BE2C (cell line): ENCODE measurements around the gene DSCAM.

Experiments used
- DNase-seq: peaks from one replicate; pipeline ENCODE4 v3.0.0-alpha.2; 2020
- H3K27me3 ChIP-seq: fragments of 250-450 bp; sonication (Bioruptor Pico); 2 replicates; pipeline ENCODE4 v1.5.1; 2020; ENCODE audit warnings: mild to moderate bottlenecking
- H3K36me3 ChIP-seq: fragments of 250-450 bp; sonication (Bioruptor Pico); 2 replicates; pipeline ENCODE4 v1.5.1; 2020; ENCODE audit warnings: mild to moderate bottlenecking
- H3K4me1 ChIP-seq: fragments of 250-450 bp; sonication (Bioruptor Pico); 2 replicates; pipeline ENCODE4 v1.5.1; 2020
- H3K4me3 ChIP-seq: 2 replicates; pipeline ENCODE4 v1.5.1; 2011; ENCODE audit warnings: low read depth, low read length
- H3K9me3 ChIP-seq: fragments of 250-450 bp; sonication (Bioruptor Pico); 2 replicates; pipeline ENCODE4 v1.5.1; 2020
- TF ChIP-seq, protein P1 (sequence below): IDR thresholded peaks from 2 replicates; pipeline ENCODE4 v1.5.1; 2012; ENCODE audit warnings: mild to moderate bottlenecking, low read depth, low read length

DSCAM gene

DNA sequence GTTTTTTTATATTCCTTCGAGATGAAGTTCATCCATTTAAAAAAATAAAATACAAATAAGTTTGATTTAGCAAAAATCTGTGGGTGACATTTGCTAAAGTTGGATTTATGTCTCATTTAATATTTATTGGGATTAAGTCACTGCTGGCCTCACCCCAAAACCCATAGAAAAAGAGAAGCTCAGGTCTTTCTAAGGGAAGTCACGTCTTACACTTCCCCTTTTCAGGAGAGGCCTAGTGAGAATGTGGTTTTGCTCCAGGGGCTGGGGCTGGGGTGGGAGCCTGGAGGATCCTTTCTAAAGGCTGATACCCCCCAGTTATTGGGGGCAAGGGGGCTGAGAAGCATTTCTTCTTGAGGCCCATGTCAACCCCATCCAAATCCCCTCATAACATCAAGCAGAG, 300.3 kb downstream of the DSCAM start:
- Histone ChIP-seq H3K36me3 (no peaks in the 10 kb centered on the region), H3K9me3 (no peaks in the 10 kb centered on the region; the same call in none of the 2 replicates), H3K4me3 (no peak overlapping the region), H3K4me1 (no peaks in the 10 kb centered on the region), H3K27me3 (no peaks in the 10 kb centered on the region)
- TF ChIP-seq, protein P1, sequence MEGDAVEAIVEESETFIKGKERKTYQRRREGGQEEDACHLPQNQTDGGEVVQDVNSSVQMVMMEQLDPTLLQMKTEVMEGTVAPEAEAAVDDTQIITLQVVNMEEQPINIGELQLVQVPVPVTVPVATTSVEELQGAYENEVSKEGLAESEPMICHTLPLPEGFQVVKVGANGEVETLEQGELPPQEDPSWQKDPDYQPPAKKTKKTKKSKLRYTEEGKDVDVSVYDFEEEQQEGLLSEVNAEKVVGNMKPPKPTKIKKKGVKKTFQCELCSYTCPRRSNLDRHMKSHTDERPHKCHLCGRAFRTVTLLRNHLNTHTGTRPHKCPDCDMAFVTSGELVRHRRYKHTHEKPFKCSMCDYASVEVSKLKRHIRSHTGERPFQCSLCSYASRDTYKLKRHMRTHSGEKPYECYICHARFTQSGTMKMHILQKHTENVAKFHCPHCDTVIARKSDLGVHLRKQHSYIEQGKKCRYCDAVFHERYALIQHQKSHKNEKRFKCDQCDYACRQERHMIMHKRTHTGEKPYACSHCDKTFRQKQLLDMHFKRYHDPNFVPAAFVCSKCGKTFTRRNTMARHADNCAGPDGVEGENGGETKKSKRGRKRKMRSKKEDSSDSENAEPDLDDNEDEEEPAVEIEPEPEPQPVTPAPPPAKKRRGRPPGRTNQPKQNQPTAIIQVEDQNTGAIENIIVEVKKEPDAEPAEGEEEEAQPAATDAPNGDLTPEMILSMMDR: no peak
- DNase-seq: no peak

DNA sequence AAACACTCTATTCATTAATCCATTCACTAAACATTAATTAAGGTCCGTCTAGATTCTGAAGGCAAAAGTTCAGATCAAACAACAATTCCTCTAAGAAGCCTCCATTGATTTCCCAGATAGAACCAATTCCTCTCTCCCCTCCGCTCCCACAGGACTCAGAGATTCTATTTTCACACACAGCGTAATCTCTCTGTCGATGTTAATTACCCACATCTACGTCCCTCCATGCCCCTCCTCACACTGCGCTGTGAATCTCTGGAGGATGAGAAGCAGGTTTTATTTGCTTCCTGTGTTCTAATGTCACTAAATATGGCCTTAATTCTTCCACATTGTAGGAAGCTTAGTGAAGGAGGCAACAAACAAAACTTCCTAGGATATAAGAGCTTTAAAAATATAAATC, 306.7 kb downstream of the DSCAM start:
- TF ChIP-seq, protein P1: no peak
- H3K36me3 ChIP-seq: no peaks in the 10 kb centered on the region
- H3K9me3 ChIP-seq: no peaks in the 10 kb centered on the region; the same call in none of the 2 replicates
- no peaks in the 10 kb centered on the region for H3K4me1 ChIP-seq
- H3K27me3 ChIP-seq: no peaks in the 10 kb centered on the region
- DNase-seq: no peak
- no peak overlapping the region for H3K4me3 ChIP-seq

DNA sequence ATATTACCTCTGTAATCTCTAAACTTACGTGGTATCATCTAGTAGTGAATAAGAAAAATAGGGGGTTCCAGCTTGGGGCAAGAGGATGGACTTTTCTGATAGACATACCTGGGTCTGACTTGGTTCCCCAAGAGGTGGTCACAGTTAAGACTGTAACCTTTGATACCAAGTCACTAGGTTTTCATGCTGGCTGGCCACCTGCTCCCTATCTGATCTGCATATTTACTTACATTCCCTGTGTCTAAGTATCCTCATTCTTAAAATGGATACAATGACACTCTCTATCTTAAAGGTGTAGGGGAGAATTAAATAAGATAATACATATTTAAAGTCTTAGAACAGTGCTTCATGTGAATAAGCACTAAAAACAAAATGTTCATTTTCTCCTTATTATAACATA, 312.1 kb downstream of the DSCAM start:
- no peak for DNase-seq
- Histone ChIP-seq H3K4me3 (no peak overlapping the region), H3K36me3 (no peaks in the 10 kb centered on the region), H3K4me1 (no peaks in the 10 kb centered on the region), H3K9me3 (no peaks in the 10 kb centered on the region; the same call in 1 of the 2 replicates), H3K27me3 (no peaks in the 10 kb centered on the region)
- TF ChIP-seq, protein P1: no peak

DNA sequence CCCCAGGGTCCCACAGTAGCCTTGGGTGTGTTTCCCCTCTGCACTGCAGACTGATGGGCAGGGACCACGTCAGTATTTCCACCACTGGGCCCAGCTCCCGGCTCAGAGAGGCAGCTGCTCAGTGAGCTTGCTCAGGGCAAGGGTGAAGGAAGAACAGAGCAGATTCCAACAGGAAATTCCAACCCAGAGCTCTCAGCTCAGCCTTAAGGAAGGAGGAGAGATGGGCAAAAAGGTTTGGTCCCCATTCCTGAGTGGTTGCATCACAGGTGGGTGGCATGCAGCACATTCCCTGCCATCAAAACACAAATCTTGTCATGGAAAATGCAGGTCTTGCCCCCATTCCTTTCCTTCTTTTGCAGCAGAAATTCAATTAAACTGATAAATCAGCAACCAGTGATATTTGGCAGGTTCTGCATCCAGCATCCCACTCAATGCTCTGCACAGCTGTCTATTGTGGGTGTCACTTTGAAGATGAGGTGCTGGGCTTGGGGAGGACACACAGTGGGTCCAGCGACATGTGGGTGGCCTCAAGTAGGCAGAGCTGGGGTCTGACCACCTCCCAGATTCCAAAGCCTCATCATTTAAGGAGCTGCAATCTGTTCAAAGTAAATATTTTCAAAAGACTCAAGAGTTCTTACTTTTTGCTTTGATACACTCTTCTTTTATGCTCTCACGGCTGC, 315.4 kb downstream of the DSCAM start:
- no peak for DNase-seq
- Histone ChIP-seq H3K36me3 (no peaks in the 10 kb centered on the region), H3K4me1 (no peaks in the 10 kb centered on the region), H3K27me3 (no peaks in the 10 kb centered on the region), H3K4me3 (no peak overlapping the region), H3K9me3 (no peaks in the 10 kb centered on the region; the same call in none of the 2 replicates)
- TF ChIP-seq, protein P1: no peak

DNA sequence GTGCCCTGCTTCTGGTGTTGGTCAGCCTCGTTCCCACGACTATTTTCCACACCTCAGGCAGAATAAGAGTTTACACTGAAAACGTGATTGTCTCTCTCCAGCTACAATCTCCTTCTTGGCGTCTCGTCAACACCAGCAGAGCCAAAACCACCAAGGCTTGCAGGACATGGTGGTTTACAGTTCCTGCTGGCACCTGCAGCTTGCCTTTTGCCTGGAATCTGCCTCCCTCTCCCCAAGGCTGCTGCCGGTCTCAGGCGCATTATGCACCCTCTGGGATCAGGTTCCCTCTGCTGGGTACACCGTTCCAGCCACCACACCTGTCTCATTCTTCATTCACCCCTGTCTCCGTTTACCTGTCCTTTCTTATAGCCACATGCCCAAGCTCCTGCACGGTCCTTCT, 315.9 kb downstream of the DSCAM start:
- TF ChIP-seq, protein P1: no peak
- Histone ChIP-seq H3K36me3 (no peaks in the 10 kb centered on the region), H3K27me3 (no peaks in the 10 kb centered on the region), H3K4me1 (no peaks in the 10 kb centered on the region), H3K4me3 (no peak overlapping the region), H3K9me3 (no peaks in the 10 kb centered on the region; the same call in none of the 2 replicates)
- no peak for DNase-seq

DNA sequence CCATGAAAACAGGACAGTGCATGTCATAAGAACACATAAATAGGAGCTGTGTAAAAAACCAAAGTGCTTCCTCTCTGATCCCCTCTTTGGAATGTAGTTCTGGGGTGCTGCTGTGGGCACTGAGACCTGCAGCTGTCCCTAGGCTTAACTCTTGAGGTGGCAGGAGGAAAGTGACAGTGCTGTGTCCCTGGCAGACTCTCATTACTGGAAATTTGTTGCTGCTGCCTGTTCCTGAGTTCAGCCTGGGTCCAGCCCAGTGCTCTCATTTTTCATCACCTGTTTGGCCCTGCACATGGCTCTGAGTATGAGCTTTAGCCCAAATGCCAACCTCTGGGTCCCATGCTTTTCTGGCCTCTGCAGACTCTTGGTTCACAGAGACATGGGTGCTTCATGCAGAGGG, 329.3 kb downstream of the DSCAM start:
- no peaks in the 10 kb centered on the region for H3K4me1 ChIP-seq

More for the DNA sequence above, 329.3 kb downstream of the DSCAM start:
- TF ChIP-seq, protein P1: no peak
- no peak for DNase-seq
- Histone ChIP-seq H3K4me3 (no peak overlapping the region), H3K27me3 (no peaks in the 10 kb centered on the region), H3K36me3 (no peaks in the 10 kb centered on the region), H3K9me3 (no peaks in the 10 kb centered on the region; the same call in 1 of the 2 replicates)
